Measurements from ENCODE around the gene SAMD7.

SAMD7 gene

DNA sequence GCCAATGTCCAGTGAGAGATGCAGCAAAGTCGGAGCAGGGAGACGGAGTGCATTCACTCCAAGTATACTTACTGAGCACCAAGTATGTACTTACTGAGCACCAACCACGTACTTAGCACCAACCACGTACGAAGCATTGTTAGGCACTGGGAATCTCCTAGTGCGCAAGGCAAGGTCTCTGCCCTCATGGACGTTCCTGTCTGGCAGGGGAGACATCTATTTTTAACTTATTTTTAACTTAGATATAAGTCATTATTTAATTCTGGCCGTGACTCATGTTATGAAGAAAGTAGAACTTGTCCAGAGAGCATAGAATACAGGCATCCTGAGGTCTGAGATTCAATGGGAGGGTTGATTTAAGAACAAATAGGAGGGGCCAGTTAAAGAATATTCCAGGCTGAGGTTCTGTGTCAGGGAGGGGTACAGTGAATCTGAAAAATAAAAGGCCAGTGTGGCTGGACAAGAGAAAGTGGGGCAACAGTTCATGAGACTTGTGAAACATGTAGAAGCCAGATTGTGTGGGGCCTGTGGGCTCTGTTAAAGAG is 32.3 kb upstream of the SAMD7 start:
- H3F3A ChIP-seq (ENCODE audit: insufficient read depth, low read length) = no peaks in the 10 kb centered on the region
- peaks cover 3% of the 10 kb centered on the region; the same call in 1 of the 2 replicates for H3K36me3 ChIP-seq (ENCODE audit: insufficient read depth, low read length)
- no peak overlapping the region for H3K4me2 ChIP-seq (ENCODE audit: low read length)
- TF ChIP-seq, protein P1, sequence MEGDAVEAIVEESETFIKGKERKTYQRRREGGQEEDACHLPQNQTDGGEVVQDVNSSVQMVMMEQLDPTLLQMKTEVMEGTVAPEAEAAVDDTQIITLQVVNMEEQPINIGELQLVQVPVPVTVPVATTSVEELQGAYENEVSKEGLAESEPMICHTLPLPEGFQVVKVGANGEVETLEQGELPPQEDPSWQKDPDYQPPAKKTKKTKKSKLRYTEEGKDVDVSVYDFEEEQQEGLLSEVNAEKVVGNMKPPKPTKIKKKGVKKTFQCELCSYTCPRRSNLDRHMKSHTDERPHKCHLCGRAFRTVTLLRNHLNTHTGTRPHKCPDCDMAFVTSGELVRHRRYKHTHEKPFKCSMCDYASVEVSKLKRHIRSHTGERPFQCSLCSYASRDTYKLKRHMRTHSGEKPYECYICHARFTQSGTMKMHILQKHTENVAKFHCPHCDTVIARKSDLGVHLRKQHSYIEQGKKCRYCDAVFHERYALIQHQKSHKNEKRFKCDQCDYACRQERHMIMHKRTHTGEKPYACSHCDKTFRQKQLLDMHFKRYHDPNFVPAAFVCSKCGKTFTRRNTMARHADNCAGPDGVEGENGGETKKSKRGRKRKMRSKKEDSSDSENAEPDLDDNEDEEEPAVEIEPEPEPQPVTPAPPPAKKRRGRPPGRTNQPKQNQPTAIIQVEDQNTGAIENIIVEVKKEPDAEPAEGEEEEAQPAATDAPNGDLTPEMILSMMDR (IDR thresholded peaks at IDR 0.05; ENCODE audit: low read length) = no peak
- no peak for TF ChIP-seq EZH2 (IDR thresholded peaks at IDR 0.05; ENCODE audit: borderline replicate concordance, low read length)
- no peaks in the 10 kb centered on the region for H3K27me3 ChIP-seq (ENCODE audit: insufficient read depth, low read length)
- no peaks in the 10 kb centered on the region for H4K20me1 ChIP-seq (ENCODE audit: insufficient read depth, low read length)
- H3K9me2 ChIP-seq (ENCODE audit: low read depth, low read length) = no peaks in the 10 kb centered on the region
- H3K4me1 ChIP-seq (ENCODE audit: insufficient read depth, low read length, severe bottlenecking) = peaks cover 7% of the 10 kb centered on the region
- no peak overlapping the region for H2AFZ ChIP-seq (ENCODE audit: low read length)
- no peak overlapping the region for H3K9ac ChIP-seq (ENCODE audit: low read length)
- H3K4me3 ChIP-seq (ENCODE audit: low read depth, low read length, poor library complexity, severe bottlenecking) = no peak overlapping the region
- H3K79me2 ChIP-seq (ENCODE audit: insufficient read depth, low read length) = no peaks in the 10 kb centered on the region
- H3K27ac ChIP-seq (ENCODE audit: low read depth, low read length, poor library complexity, severe bottlenecking) = no peak overlapping the region
- H3K9me3 ChIP-seq (ENCODE audit: low read length) = peaks cover 9% of the 10 kb centered on the region

DNA sequence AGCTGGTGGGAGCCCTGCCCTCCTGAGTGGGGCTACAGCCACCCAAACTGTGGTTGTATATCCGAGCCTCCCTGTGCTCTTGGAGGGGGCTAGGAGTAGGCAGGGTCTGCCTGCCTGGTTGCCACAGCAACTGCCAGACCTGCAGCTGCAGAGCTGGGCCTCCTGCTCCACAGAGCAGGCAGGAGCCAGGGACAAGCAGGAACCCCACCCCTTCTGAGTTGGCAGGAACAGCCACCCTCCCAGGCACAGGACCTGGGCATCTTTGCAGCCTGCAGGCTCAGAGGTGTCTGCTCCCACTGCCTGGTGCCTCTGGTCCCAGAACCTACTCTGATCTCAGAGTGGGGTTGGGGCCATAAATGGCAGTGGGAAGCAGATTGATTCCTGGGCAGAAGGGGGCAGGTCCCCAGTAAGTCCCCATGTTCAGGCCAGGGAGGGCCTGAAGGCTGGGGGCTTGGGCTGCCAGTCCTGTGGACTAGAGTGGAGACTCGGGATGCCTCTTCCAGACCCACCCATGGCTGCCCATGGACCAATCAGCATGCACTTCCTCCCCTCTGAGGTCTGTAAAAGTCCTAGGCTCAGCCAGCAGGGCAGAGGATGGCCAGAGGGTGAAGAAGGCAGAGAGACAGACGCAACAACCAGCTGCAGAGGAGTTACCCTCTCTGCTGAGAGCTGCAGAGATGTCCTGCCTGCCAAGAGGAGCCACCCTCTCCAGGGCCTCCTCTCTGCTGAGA is 31.4 kb upstream of the SAMD7 start:
- Histone ChIP-seq H3K9me2 (ENCODE audit: low read depth, low read length) (no peaks in the 10 kb centered on the region), H3K79me2 (ENCODE audit: insufficient read depth, low read length) (no peaks in the 10 kb centered on the region), H3K36me3 (ENCODE audit: insufficient read depth, low read length) (peaks cover 3% of the 10 kb centered on the region; the same call in 1 of the 2 replicates), H4K20me1 (ENCODE audit: insufficient read depth, low read length) (no peaks in the 10 kb centered on the region), H3K27me3 (ENCODE audit: insufficient read depth, low read length) (no peaks in the 10 kb centered on the region), H3K4me3 (ENCODE audit: low read depth, low read length, poor library complexity, severe bottlenecking) (no peak overlapping the region), H3K9ac (ENCODE audit: low read length) (no peak overlapping the region), H3K9me3 (ENCODE audit: low read length) (peaks cover 9% of the 10 kb centered on the region), H3K4me1 (ENCODE audit: insufficient read depth, low read length, severe bottlenecking) (peaks cover 7% of the 10 kb centered on the region), H3K4me2 (ENCODE audit: low read length) (no peak overlapping the region), H3F3A (ENCODE audit: insufficient read depth, low read length) (no peaks in the 10 kb centered on the region), H3K27ac (ENCODE audit: low read depth, low read length, poor library complexity, severe bottlenecking) (no peak overlapping the region), H2AFZ (ENCODE audit: low read length) (no peak overlapping the region)
- TF ChIP-seq EZH2 (IDR thresholded peaks at IDR 0.05; ENCODE audit: borderline replicate concordance, low read length) = no peak
- TF ChIP-seq, protein P1 (IDR thresholded peaks at IDR 0.05; ENCODE audit: low read length) = no peak

DNA sequence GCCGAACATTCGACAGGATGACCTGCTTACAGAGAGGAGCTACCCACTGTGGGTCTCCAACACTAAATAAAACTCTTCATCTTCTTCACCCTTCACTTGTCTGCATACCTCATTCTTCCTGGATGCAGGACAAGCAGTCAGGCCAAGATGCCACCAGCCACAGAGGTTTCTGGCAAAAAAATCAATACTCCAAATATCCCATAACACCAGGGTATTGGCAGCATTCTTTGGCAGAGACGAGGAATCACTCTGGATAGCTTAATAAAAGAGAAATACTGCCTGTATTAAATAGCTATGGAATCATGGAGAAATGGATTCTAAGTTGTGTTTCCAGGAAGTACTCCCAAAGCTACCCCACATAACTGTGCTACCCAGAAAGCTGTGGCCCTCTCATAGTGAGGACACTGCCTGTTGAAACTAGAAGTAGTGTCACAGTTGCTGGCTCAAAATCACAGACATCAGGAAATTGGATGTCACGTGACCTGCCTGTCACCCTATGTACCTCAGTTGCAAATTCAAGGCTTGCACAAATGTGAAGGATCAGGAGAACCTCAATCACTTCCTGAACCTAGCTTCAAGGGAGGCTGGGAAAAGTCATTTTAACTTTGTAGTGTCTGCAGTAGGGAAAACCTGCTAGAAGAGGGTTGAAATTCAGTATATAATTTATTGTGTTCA is 30.7 kb upstream of the SAMD7 start:
- Histone ChIP-seq H3K27me3 (ENCODE audit: insufficient read depth, low read length) (no peaks in the 10 kb centered on the region), H3K9me2 (ENCODE audit: low read depth, low read length) (no peaks in the 10 kb centered on the region), H3F3A (ENCODE audit: insufficient read depth, low read length) (no peaks in the 10 kb centered on the region), H3K4me1 (ENCODE audit: insufficient read depth, low read length, severe bottlenecking) (peaks cover 9% of the 10 kb centered on the region), H3K9me3 (ENCODE audit: low read length) (peaks cover 4% of the 10 kb centered on the region), H4K20me1 (ENCODE audit: insufficient read depth, low read length) (no peaks in the 10 kb centered on the region), H2AFZ (ENCODE audit: low read length) (no peak overlapping the region), H3K36me3 (ENCODE audit: insufficient read depth, low read length) (no peaks in the 10 kb centered on the region), H3K4me3 (ENCODE audit: low read depth, low read length, poor library complexity, severe bottlenecking) (no peak overlapping the region), H3K27ac (ENCODE audit: low read depth, low read length, poor library complexity, severe bottlenecking) (no peak overlapping the region), H3K9ac (ENCODE audit: low read length) (no peak overlapping the region), H3K4me2 (ENCODE audit: low read length) (no peak overlapping the region), H3K79me2 (ENCODE audit: insufficient read depth, low read length) (no peaks in the 10 kb centered on the region)
- TF ChIP-seq, protein P1 (IDR thresholded peaks at IDR 0.05; ENCODE audit: low read length) = no peak
- TF ChIP-seq EZH2 (IDR thresholded peaks at IDR 0.05; ENCODE audit: borderline replicate concordance, low read length) = no peak

All from OCI-LY1 (cell line).